Peyer's patch (tissue), 4 donors: ENCODE measurements around the gene SMCO2. TPM values are rescaled to one million over a fixed set of nuclear protein-coding genes. Genes with fewer than 3 reads are reported as not detected.

ENCODE experiments used
- DNase-seq, 3 donors: peaks; one replicate each; pipeline ENCODE4 v3.0.0-alpha.2; 2017 to 2019
- H3K27ac ChIP-seq, 4 donors: fragments of 200-600 bp; sonication (generic); one replicate each; pipeline ENCODE4 v1.5.1; 2016 to 2019
- H3K27me3 ChIP-seq, 2 donors: fragments of 200-600 bp; sonication (generic); one replicate each; pipeline ENCODE4 v1.5.1; 2019
- H3K36me3 ChIP-seq, 3 donors: fragments of 200-600 bp; sonication (generic); one replicate each; pipeline ENCODE4 v1.5.1; 2016 to 2019
- H3K4me1 ChIP-seq, 4 donors: fragments of 200-600 bp; sonication (generic); one replicate each; pipeline ENCODE4 v1.5.1; 2016 to 2019
- H3K4me3 ChIP-seq, 4 donors: fragments of 200-600 bp; sonication (generic); 1 replicate in 3 of 4; 2 replicates in 1 of 4; pipeline ENCODE4 v1.5.1; 2016 to 2019; ENCODE audit warnings: mild to moderate bottlenecking in 1 of 4
- H3K9me3 ChIP-seq, 4 donors: fragments of 200-600 bp; sonication (generic); one replicate each; pipeline ENCODE4 v1.5.1; 2016 to 2019; ENCODE audit warnings: mild to moderate bottlenecking in 1 of 4
- CTCF ChIP-seq, 6 experiments: fragments of 450-650 bp in 4 of 6; fragments of 200-600 bp in 2 of 6; sonication (generic) in 1 of 6; IDR thresholded peaks; one replicate each; pipeline ENCODE4 v1.5.1; 2017 to 2019; ENCODE audit warnings: antibody characterized with exemption in 6 of 6, mild to moderate bottlenecking in 3 of 6, moderate library complexity in 1 of 6
- POLR2A ChIP-seq, 2 donors: fragments of 450-650 bp; IDR thresholded peaks; one replicate each; pipeline ENCODE4 v1.5.1; 2017; ENCODE audit warnings: antibody characterized with exemption in 2 of 2, mild to moderate bottlenecking in 2 of 2, moderate library complexity in 2 of 2
- total RNA-seq, 4 donors: library from RNA; depleted of rRNA; stranded (reverse); fragments of >200 nt; gene quantifications; one replicate each; pipeline ENCODE4 v1.1.0, GENCODE V29; 2016

The SMCO2 gene
- total RNA-seq, 4 donors from 2014 or later, result not detected

- no peak for DNase-seq
- Histone ChIP-seq H3K4me1 (no peaks in the 10 kb centered on the region), H3K27me3 (no peaks in the 10 kb centered on the region), H3K9me3 (no peaks in the 10 kb centered on the region), H3K36me3 (no peaks in the 10 kb centered on the region), H3K4me3 (no peak overlapping the region), H3K27ac (no peak overlapping the region)
- no peak for TF ChIP-seq CTCF (IDR thresholded peaks at IDR 0.05)
- TF ChIP-seq POLR2A (IDR thresholded peaks at IDR 0.05), result no peak
These were observed 60.2 kb downstream of the SMCO2 start for GRCh38 chr12:27506645-27507189.

- H3K27ac ChIP-seq, result no peak overlapping the region
- TF ChIP-seq CTCF (IDR thresholded peaks at IDR 0.05) (no peak), POLR2A (IDR thresholded peaks at IDR 0.05) (no peak)
These were observed 62.3 kb downstream of the SMCO2 start for GRCh38 chr12:27508736-27509431.

DNA sequence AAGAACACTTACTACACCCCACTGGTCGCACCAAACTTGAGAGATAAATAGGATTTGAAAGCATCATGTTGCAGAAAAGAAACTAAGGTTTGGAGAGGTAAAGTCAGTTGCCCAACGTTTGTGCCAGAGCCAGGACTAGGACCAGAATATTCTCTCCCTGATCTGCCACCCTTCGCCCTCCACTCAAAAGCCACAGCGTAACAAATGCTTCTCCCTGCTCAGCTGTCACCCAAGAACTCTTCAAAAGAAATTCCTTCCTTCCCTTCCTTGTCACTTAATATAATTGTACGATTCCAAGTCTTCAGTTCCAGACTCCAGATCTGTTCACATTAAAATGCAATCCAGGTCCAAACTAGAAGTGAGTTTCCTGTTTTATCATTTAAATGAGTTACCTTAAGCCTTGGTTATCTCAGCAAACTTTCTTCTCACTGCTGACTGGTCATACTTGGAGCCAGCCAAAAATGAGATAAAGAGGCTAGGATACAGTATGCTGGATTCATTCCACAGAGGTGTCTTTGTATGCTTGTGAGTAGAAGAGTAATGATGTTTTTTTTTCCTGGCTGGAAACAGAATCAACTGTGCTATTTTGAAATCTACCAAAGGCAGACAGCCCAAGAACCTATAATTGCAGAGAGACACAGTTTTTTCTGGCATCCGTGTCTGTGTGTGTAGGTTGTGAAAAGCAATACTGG lies 64.6 kb downstream of the SMCO2 start:
- no peaks in the 10 kb centered on the region for H3K36me3 ChIP-seq
- no peak overlapping the region for H3K27ac ChIP-seq
- TF ChIP-seq POLR2A (IDR thresholded peaks at IDR 0.05), result no peak
- no peak for TF ChIP-seq CTCF (IDR thresholded peaks at IDR 0.05)
- H3K4me3 ChIP-seq, result no peak overlapping the region
- H3K27me3 ChIP-seq, result no peaks in the 10 kb centered on the region
- no peak for DNase-seq
- H3K9me3 ChIP-seq, result no peaks in the 10 kb centered on the region
- H3K4me1 ChIP-seq, result no peaks in the 10 kb centered on the region

More at GRCh38 chr12:27508736-27509431, 62.3 kb downstream of the SMCO2 start:
- no peaks in the 10 kb centered on the region for H3K4me1 ChIP-seq
- DNase-seq, result no peak
- H3K36me3 ChIP-seq, result no peaks in the 10 kb centered on the region
- H3K9me3 ChIP-seq, result no peaks in the 10 kb centered on the region
- H3K4me3 ChIP-seq, result no peak overlapping the region
- H3K27me3 ChIP-seq, result no peaks in the 10 kb centered on the region

- DNase-seq, result no peak
- Histone ChIP-seq H3K27me3 (no peaks in the 10 kb centered on the region), H3K27ac (no peak overlapping the region), H3K36me3 (no peaks in the 10 kb centered on the region), H3K4me1 (no peaks in the 10 kb centered on the region), H3K9me3 (no peaks in the 10 kb centered on the region), H3K4me3 (no peak overlapping the region)
- TF ChIP-seq CTCF (IDR thresholded peaks at IDR 0.05) (no peak), POLR2A (IDR thresholded peaks at IDR 0.05) (no peak)
These were observed 65.1 kb downstream of the SMCO2 start for GRCh38 chr12:27511723-27512045.

GRCh38 chr12:27513155-27513824 lies 66.8 kb downstream of the SMCO2 start:
- no peak for TF ChIP-seq POLR2A (IDR thresholded peaks at IDR 0.05)
- no peak overlapping the region for H3K27ac ChIP-seq

DNA sequence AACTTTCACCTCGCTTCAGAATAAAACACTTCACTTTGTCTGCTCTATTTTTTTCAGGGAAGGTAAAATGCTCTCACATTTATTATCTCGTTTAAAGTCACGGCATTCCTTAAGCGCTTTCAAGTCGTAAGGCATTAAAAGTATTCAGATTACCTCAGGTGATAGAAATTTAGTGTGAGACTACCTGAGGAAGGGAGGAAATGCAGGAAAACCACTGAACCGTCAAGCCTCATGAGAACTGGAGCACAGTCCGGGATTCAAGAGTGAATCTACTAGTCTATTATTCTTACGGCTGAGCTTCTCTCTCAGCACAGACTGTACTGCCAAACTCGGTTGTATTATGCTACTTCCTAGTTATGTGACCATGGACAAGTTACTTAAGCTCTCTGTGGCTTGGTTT lies 69.1 kb downstream of the SMCO2 start:
- no peak for DNase-seq
- H3K36me3 ChIP-seq, result no peaks in the 10 kb centered on the region
- H3K9me3 ChIP-seq, result no peaks in the 10 kb centered on the region
- H3K4me3 ChIP-seq, result no peak overlapping the region
- H3K27me3 ChIP-seq, result no peaks in the 10 kb centered on the region
- H3K27ac ChIP-seq, result no peak overlapping the region
- H3K4me1 ChIP-seq, result no peaks in the 10 kb centered on the region
- no peak for TF ChIP-seq CTCF (IDR thresholded peaks at IDR 0.05)
- TF ChIP-seq POLR2A (IDR thresholded peaks at IDR 0.05), result no peak

More at GRCh38 chr12:27513155-27513824, 66.8 kb downstream of the SMCO2 start:
- no peak for DNase-seq
- Histone ChIP-seq H3K36me3 (no peaks in the 10 kb centered on the region), H3K4me1 (no peaks in the 10 kb centered on the region), H3K4me3 (no peak overlapping the region), H3K27me3 (no peaks in the 10 kb centered on the region), H3K9me3 (no peaks in the 10 kb centered on the region)
